Liver (tissue), 9 donors: ENCODE data around the gene KCNJ14. TPM values are rescaled to one million over a fixed set of nuclear protein-coding genes. Genes with fewer than 3 reads are reported as not detected.
A peak's percentile ranks its signal among the peaks of the same experiment; 100 is the strongest.

Source experiments
- DNase-seq: peaks from one replicate; pipeline ENCODE4 v3.0.0-alpha.2; 2017; ENCODE audit warnings: low spot score
- H3K27ac ChIP-seq, 2 donors: one replicate each; pipeline ENCODE4 v1.7.0; 2013; ENCODE audit warnings: inconsistent platforms in 2 of 2, low read length in 2 of 2, control low read depth in 1 of 2, low read depth in 1 of 2, mild to moderate bottlenecking in 1 of 2
- H3K27me3 ChIP-seq, 4 donors: one replicate each; pipeline versions ENCODE4 v1.6.1 to v1.7.0; 2013; ENCODE audit warnings: low read length in 3 of 4, inconsistent platforms in 1 of 4, mild to moderate bottlenecking in 1 of 4, moderate library complexity in 1 of 4; ENCODE audit not compliant: control insufficient read depth in 4 of 4, insufficient read depth in 4 of 4
- H3K36me3 ChIP-seq, 4 donors: one replicate each; pipeline versions ENCODE4 v1.6.1 to v1.7.0; 2013; ENCODE audit warnings: low read length in 3 of 4, mild to moderate bottlenecking in 3 of 4, low read depth in 1 of 4, moderate library complexity in 1 of 4; ENCODE audit not compliant: control insufficient read depth in 4 of 4, insufficient read depth in 3 of 4
- H3K4me1 ChIP-seq, 4 donors: one replicate each; pipeline versions ENCODE4 v1.6.1 to v1.7.0; 2013; ENCODE audit warnings: low read length in 3 of 4, mild to moderate bottlenecking in 3 of 4, moderate library complexity in 1 of 4; ENCODE audit not compliant: control insufficient read depth in 4 of 4, insufficient read depth in 4 of 4
- H3K4me3 ChIP-seq, 3 donors: one replicate each; pipeline versions ENCODE4 v1.6.1 to v1.7.0; 2013; ENCODE audit warnings: low read length in 3 of 3, control low read depth in 1 of 3, low read depth in 1 of 3, mild to moderate bottlenecking in 1 of 3
- H3K9ac ChIP-seq, 2 donors: one replicate each; pipeline ENCODE4 v1.7.0; 2013; ENCODE audit warnings: low read length in 2 of 2, mild to moderate bottlenecking in 2 of 2, moderate library complexity in 2 of 2, control low read depth in 1 of 2, low read depth in 1 of 2
- H3K9me3 ChIP-seq, 4 donors: one replicate each; pipeline versions ENCODE4 v1.6.1 to v1.7.0; 2013; ENCODE audit warnings: low read length in 3 of 4; ENCODE audit not compliant: control insufficient read depth in 4 of 4
- GABPA ChIP-seq, 2 donors: IDR thresholded peaks in 1 of 2; conservative IDR thresholded peaks in 1 of 2; 2 replicates each; pipeline ENCODE4 v1.6.1; 2016; ENCODE audit warnings: antibody characterized with exemption in 2 of 2, mild to moderate bottlenecking in 1 of 2, moderate library complexity in 1 of 2
- HNF4A ChIP-seq, 2 donors: conservative IDR thresholded peaks; 2 replicates each; pipeline ENCODE4 v1.6.1; 2016; ENCODE audit warnings: antibody characterized with exemption in 2 of 2, mild to moderate bottlenecking in 2 of 2
- JUND ChIP-seq, 2 donors: IDR thresholded peaks; 2 replicates each; pipeline ENCODE4 v1.6.1; 2016; ENCODE audit warnings: antibody characterized with exemption in 2 of 2
- RAD21 ChIP-seq, 2 donors: IDR thresholded peaks; 2 replicates each; pipeline ENCODE4 v1.6.1; 2016; ENCODE audit warnings: antibody characterized with exemption in 2 of 2, mild to moderate bottlenecking in 2 of 2
- RXRA ChIP-seq, 2 donors: IDR thresholded peaks; 2 replicates each; pipeline ENCODE4 v1.6.1; 2017 to 2018; ENCODE audit warnings: antibody characterized with exemption in 2 of 2, mild to moderate bottlenecking in 1 of 2
- SP1 ChIP-seq: IDR thresholded peaks from 2 replicates; pipeline ENCODE4 v1.6.1; 2018; ENCODE audit warnings: antibody characterized with exemption, mild to moderate bottlenecking
- TAF1 ChIP-seq: conservative IDR thresholded peaks from 2 replicates; pipeline ENCODE4 v1.6.1; 2016; ENCODE audit warnings: antibody characterized with exemption, mild to moderate bottlenecking
- YY1 ChIP-seq: IDR thresholded peaks from 2 replicates; pipeline ENCODE4 v1.6.1; 2016; ENCODE audit warnings: antibody characterized with exemption, mild to moderate bottlenecking
- whole genome bisulfite sequencing: extraction: QIAGEN DNeasy Blood & Tissue Kit; methylation state at CpG from one replicate; pipeline ENCODE4 v1.1.7; 2013; 5-methylcytosine and 5-hydroxymethylcytosine counted together
- polyA plus RNA-seq, 2 donors: library from polyadenylated mRNA; stranded (reverse) in 1 of 2; unstranded in 1 of 2; fragments of 200-250 nt in 1 of 2; fragments of >200 nt in 1 of 2; fragmentation: Nextera tagmentation in 1 of 2; extraction: Ambion mirVana in 1 of 2; gene quantifications; one replicate each; pipeline versions ENCODE4 v1.2.1 to v1.2.3, GENCODE V29; 2013 to 2015
- total RNA-seq, 2 donors: library from RNA; depleted of rRNA; stranded (reverse); fragments of >200 nt; gene quantifications; one replicate each; pipeline ENCODE4 v1.2.3, GENCODE V29; 2014
- TF ChIP-seq, protein P1 (sequence below): IDR thresholded peaks from 2 replicates; pipeline ENCODE4 v1.6.1; 2016; ENCODE audit warnings: antibody characterized with exemption
- TF ChIP-seq, protein P2 (sequence below): IDR thresholded peaks from 2 replicates; pipeline ENCODE4 v1.6.1; 2016; ENCODE audit warnings: antibody characterized with exemption, mild to moderate bottlenecking
- TF ChIP-seq, protein P3 (sequence below): IDR thresholded peaks from 2 replicates; pipeline ENCODE4 v1.6.1; 2016; ENCODE audit warnings: antibody characterized with exemption
- donor health status: healthy.
- donor health status: healthy.
- donor health status: healthy.
- donor health status: healthy.
- donor health status: healthy.

The KCNJ14 gene
- total and polyA plus RNA-seq, 4 donors: 0.06 to 0.92 (median 0.17) TPM

DNA sequence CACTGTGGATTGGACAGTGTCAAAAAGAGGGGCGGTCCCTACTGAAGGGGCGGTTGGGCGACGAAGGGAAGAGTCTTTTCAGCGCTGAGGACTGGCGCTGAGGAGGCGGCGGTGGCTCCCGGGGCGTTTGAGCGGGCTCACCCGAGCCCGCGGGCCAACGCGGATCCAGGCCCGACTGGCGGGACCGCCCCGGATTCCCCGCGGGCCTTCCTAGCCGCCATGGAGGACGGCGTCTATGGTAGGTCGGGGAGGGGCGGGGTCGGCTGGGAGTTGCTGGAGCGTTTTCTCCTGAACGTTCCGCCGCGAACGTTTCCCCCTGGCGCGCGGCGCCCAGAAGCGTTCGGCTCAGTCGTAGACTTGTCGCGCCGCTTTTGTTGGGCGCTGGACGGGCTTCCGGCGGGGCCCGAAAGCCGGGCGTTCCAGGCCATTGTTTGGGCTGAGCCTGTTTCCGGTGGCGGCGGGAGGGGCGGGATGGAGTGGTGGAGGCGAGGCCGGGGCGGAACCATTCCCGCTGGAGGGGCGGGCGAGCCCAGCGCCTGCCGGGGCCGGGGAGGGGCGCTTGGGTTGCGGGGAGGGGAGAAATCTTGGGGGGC is 14.0 kb downstream of the KCNJ14 start, which contains the start of gene CYTH2:
Gene CYTH2 (plus strand): TSS at position 81 of the 593 bp plus-strand sequence. CDS start 139 bp downstream, at position 220.
- Histone ChIP-seq H3K9me3 (no peaks in the 10 kb centered on the region), H3K36me3 (peaks cover 5 to 20% (median 12%) of the 10 kb centered on the region in 4 donors), H3K9ac (peak within 1 kb of the TSS; percentile 24 to 67), H3K4me1 (peaks cover 4 to 26% (median 19%) of the 10 kb centered on the region in 4 donors), H3K27ac (peak within 1 kb of the TSS; percentile 70 to 79), H3K4me3 (peak within 1 kb of the TSS; percentile 71 to 89 (median 87)), H3K27me3 (no peaks in the 10 kb centered on the region)
- under 1% methylated on average over 66 of the region's 66 CpGs for WGBS
- peak in 1 of 2 donors; percentile 59 for TF ChIP-seq GABPA (IDR thresholded peaks at IDR 0.05 in 1 of 2, conservative IDR thresholded peaks at IDR 0.05 in 1 of 2)
- TF ChIP-seq RAD21 (IDR thresholded peaks at IDR 0.05): no peak
- peak; percentile 7 for TF ChIP-seq YY1
- TF ChIP-seq HNF4A (conservative IDR thresholded peaks at IDR 0.05): no peak
- peak; percentile 83 for DNase-seq

DNA sequence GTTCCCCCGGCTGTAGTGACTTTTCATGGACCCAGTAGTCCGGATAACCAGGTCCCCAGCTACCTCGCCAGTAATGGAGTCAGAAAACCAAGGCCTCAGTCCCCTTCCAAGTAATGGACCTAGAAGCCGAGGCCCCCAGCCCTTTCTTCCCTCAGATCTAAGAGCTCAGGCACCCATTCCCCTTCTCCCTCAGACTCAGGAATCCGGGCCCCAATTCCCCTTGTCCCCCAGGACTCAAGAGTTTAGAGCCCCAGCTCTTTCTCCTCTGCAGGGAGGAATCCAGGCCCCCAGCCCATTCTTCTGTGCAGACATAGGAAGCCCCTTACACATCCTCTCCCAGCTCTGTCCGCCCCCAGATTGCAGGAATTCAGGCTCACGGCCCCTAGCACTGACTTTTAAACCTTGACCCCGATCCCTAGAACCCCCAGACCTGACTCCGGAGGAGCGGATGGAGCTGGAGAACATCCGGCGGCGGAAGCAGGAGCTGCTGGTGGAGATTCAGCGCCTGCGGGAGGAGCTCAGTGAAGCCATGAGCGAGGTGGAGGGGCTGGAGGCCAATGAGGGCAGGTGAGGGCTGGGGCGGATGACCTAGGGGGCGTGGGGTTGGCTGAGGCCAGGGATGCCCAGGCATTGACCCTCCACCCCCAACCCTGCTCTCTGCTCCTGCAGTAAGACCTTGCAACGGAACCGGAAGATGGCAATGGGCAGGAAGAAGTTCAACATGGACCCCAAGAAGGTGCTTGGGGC is 14.7 kb downstream of the KCNJ14 start:
- DNase-seq: no peak
- 59% methylated on average over 20 of the region's 20 CpGs for WGBS

More for the DNA sequence above, 14.7 kb downstream of the KCNJ14 start:
- Histone ChIP-seq H3K27ac (peak overlapping the region in 1 of 2 donors; percentile 79), H3K4me1 (peaks cover 4 to 26% (median 19%) of the 10 kb centered on the region in 4 donors), H3K36me3 (peaks cover 9 to 27% (median 13%) of the 10 kb centered on the region in 4 donors), H3K9ac (peak overlapping the region; percentile 24 to 61), H3K9me3 (no peaks in the 10 kb centered on the region), H3K4me3 (peak overlapping the region; percentile 71 to 89 (median 87)), H3K27me3 (no peaks in the 10 kb centered on the region)
- TF ChIP-seq, protein P1, sequence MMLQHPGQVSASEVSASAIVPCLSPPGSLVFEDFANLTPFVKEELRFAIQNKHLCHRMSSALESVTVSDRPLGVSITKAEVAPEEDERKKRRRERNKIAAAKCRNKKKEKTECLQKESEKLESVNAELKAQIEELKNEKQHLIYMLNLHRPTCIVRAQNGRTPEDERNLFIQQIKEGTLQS: no peak
- TF ChIP-seq TAF1 (no peak), HNF4A (conservative IDR thresholded peaks at IDR 0.05) (no peak), JUND (IDR thresholded peaks at IDR 0.05) (no peak), RXRA (IDR thresholded peaks at IDR 0.05) (peak in 1 of 2 donors; percentile 36), SP1 (no peak)
- TF ChIP-seq, protein P2, sequence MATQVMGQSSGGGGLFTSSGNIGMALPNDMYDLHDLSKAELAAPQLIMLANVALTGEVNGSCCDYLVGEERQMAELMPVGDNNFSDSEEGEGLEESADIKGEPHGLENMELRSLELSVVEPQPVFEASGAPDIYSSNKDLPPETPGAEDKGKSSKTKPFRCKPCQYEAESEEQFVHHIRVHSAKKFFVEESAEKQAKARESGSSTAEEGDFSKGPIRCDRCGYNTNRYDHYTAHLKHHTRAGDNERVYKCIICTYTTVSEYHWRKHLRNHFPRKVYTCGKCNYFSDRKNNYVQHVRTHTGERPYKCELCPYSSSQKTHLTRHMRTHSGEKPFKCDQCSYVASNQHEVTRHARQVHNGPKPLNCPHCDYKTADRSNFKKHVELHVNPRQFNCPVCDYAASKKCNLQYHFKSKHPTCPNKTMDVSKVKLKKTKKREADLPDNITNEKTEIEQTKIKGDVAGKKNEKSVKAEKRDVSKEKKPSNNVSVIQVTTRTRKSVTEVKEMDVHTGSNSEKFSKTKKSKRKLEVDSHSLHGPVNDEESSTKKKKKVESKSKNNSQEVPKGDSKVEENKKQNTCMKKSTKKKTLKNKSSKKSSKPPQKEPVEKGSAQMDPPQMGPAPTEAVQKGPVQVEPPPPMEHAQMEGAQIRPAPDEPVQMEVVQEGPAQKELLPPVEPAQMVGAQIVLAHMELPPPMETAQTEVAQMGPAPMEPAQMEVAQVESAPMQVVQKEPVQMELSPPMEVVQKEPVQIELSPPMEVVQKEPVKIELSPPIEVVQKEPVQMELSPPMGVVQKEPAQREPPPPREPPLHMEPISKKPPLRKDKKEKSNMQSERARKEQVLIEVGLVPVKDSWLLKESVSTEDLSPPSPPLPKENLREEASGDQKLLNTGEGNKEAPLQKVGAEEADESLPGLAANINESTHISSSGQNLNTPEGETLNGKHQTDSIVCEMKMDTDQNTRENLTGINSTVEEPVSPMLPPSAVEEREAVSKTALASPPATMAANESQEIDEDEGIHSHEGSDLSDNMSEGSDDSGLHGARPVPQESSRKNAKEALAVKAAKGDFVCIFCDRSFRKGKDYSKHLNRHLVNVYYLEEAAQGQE: no peak
- TF ChIP-seq, protein P3, sequence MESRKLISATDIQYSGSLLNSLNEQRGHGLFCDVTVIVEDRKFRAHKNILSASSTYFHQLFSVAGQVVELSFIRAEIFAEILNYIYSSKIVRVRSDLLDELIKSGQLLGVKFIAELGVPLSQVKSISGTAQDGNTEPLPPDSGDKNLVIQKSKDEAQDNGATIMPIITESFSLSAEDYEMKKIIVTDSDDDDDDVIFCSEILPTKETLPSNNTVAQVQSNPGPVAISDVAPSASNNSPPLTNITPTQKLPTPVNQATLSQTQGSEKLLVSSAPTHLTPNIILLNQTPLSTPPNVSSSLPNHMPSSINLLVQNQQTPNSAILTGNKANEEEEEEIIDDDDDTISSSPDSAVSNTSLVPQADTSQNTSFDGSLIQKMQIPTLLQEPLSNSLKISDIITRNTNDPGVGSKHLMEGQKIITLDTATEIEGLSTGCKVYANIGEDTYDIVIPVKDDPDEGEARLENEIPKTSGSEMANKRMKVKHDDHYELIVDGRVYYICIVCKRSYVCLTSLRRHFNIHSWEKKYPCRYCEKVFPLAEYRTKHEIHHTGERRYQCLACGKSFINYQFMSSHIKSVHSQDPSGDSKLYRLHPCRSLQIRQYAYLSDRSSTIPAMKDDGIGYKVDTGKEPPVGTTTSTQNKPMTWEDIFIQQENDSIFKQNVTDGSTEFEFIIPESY: no peak
